Mesendoderm (in vitro differentiated cells): Measurements from ENCODE around the gene SCP2. TPM values are rescaled to one million over a fixed set of nuclear protein-coding genes. Genes with fewer than 3 reads are reported as not detected.

Experiments used
- DNase-seq: peaks from one replicate; pipeline ENCODE4 v3.0.0; 2013
- H2AK5ac ChIP-seq: 2 replicates; pipeline ENCODE4 v1.6.1; 2013; ENCODE audit warnings: low read length, inconsistent platforms
- H2BK120ac ChIP-seq: 2 replicates; pipeline ENCODE4 v1.6.1; 2013; ENCODE audit warnings: low read depth, mild to moderate bottlenecking, low read length, moderate library complexity, mixed read lengths
- H2BK15ac ChIP-seq: replicated peaks from 2 replicates; pipeline ENCODE4 v1.6.1; 2013; ENCODE audit warnings: low read depth, mild to moderate bottlenecking, moderate library complexity
- H2BK5ac ChIP-seq: 2 replicates; pipeline ENCODE4 v1.6.1; 2013; ENCODE audit warnings: low read length, inconsistent platforms
- H3K18ac ChIP-seq: 2 replicates; pipeline ENCODE4 v1.6.1; 2013; ENCODE audit warnings: mild to moderate bottlenecking, low read length, mixed read lengths
- H3K23ac ChIP-seq: one replicate; pipeline ENCODE4 v1.6.1; 2013; ENCODE audit warnings: low read length
- H3K27ac ChIP-seq: 2 replicates; pipeline ENCODE4 v1.5.1; 2013; ENCODE audit warnings: low read depth, mild to moderate bottlenecking, inconsistent platforms, low read length, moderate library complexity
- H3K27me3 ChIP-seq: 2 replicates; pipeline ENCODE4 v1.6.1; 2013; ENCODE audit warnings: low read length, control low read depth, mild to moderate bottlenecking, inconsistent platforms; ENCODE audit not compliant: insufficient read depth, poor library complexity
- H3K36me3 ChIP-seq: 2 replicates; pipeline ENCODE4 v1.6.1; 2013; ENCODE audit warnings: low read length, inconsistent platforms; ENCODE audit not compliant: control insufficient read depth, insufficient read depth
- H3K4ac ChIP-seq: one replicate; pipeline ENCODE4 v1.6.1; 2013; ENCODE audit warnings: low read depth, mild to moderate bottlenecking, low read length, moderate library complexity
- H3K4me1 ChIP-seq: 2 replicates; pipeline ENCODE4 v1.6.1; 2013; ENCODE audit warnings: low read depth, low read length, inconsistent platforms; ENCODE audit not compliant: control insufficient read depth
- H3K4me2 ChIP-seq: 2 replicates; pipeline ENCODE4 v1.6.1; 2013; ENCODE audit warnings: low read length
- H3K4me3 ChIP-seq: 2 replicates; pipeline ENCODE4 v1.5.1; 2013; ENCODE audit warnings: mild to moderate bottlenecking, low read length
- H3K56ac ChIP-seq: one replicate; pipeline ENCODE4 v1.6.1; 2013; ENCODE audit warnings: low read length
- H3K79me1 ChIP-seq: 2 replicates; pipeline ENCODE4 v1.6.1; 2013; ENCODE audit warnings: low read length, inconsistent platforms
- H3K79me2 ChIP-seq: 2 replicates; pipeline ENCODE4 v1.6.1; 2013; ENCODE audit warnings: mild to moderate bottlenecking, low read length; ENCODE audit not compliant: control insufficient read depth, insufficient read depth
- H3K9ac ChIP-seq: 2 replicates; pipeline ENCODE4 v1.6.1; 2013; ENCODE audit warnings: low read length, inconsistent platforms
- H4K5ac ChIP-seq: one replicate; pipeline ENCODE4 v1.6.1; 2013; ENCODE audit warnings: low read length
- H4K8ac ChIP-seq: one replicate; pipeline ENCODE4 v1.6.1; 2013; ENCODE audit warnings: low read depth, mild to moderate bottlenecking, control low read depth, low read length, moderate library complexity
- WGBS: extraction: QIAGEN DNeasy Blood & Tissue Kit; methylation state at CpG from one replicate; pipeline ENCODE4 v1.1.7; 2013; ENCODE audit warnings: low lambda C conversion rate, missing lambda C conversion rate; ENCODE audit not compliant: insufficient coverage; ENCODE audit errors: extremely low coverage; 5-methylcytosine and 5-hydroxymethylcytosine counted together
- polyA plus RNA-seq, 2 experiments: library from polyadenylated mRNA; stranded (reverse); fragments of 200-250 nt; gene quantifications; one replicate each; pipeline ENCODE4 v1.2.3, GENCODE V29; 2013

Gene SCP2
- 28.4 TPM for polyA plus RNA-seq (2013, experiment 1 of 2)
- polyA plus RNA-seq (2013, experiment 2 of 2): 35.8 TPM

GRCh38 chr1:52927212-52928014, at the start of gene SCP2:
TSS of gene SCP2 (plus strand) at chr1:52927276. CDS start at chr1:52927397, 121 bp downstream.
- Histone ChIP-seq H3K27ac (no peak within 1 kb of the TSS), H2BK15ac (no peak within 1 kb of the TSS)
- WGBS: no CpG with 5 or more reads among the region's 65 CpGs

GRCh38 chr1:52877554-52877953, 49.5 kb upstream of the SCP2 start:
- Histone ChIP-seq H3K4me2 (no peak overlapping the region), H3K4me3 (no peak overlapping the region), H3K4me1 (no peaks in the 10 kb centered on the region), H4K8ac (no peak overlapping the region), H3K79me1 (no peaks in the 10 kb centered on the region), H2BK120ac (no peak overlapping the region), H3K9ac (no peak overlapping the region), H2BK5ac (no peak overlapping the region), H2AK5ac (no peak overlapping the region), H3K27me3 (no peaks in the 10 kb centered on the region), H3K18ac (no peak overlapping the region), H3K56ac (no peak overlapping the region), H3K79me2 (no peaks in the 10 kb centered on the region), H3K36me3 (no peaks in the 10 kb centered on the region), H4K5ac (no peak overlapping the region), H3K4ac (no peak overlapping the region), H3K27ac (no peak overlapping the region), H2BK15ac (no peak overlapping the region), H3K23ac (no peak overlapping the region)
- WGBS: no CpG with 5 or more reads among the region's 3 CpGs
- DNase-seq: peak; percentile 52

More at GRCh38 chr1:52927212-52928014, at the start of gene SCP2:
- Histone ChIP-seq H4K8ac (no peak within 1 kb of the TSS), H2BK5ac (no peak within 1 kb of the TSS), H3K56ac (peak within 1 kb of the TSS; percentile 82), H2BK120ac (no peak within 1 kb of the TSS), H3K36me3 (no peaks in the 10 kb centered on the region), H2AK5ac (no peak within 1 kb of the TSS), H3K23ac (peak within 1 kb of the TSS; percentile 50), H3K4me1 (peaks cover 2% of the 10 kb centered on the region), H3K4me2 (peak within 1 kb of the TSS; percentile 82), H3K79me1 (no peaks in the 10 kb centered on the region), H3K18ac (no peak within 1 kb of the TSS), H3K4me3 (peak within 1 kb of the TSS; percentile 31), H3K4ac (no peak within 1 kb of the TSS), H3K9ac (peak within 1 kb of the TSS; percentile 71), H3K27me3 (peaks cover 14% of the 10 kb centered on the region), H3K79me2 (no peaks in the 10 kb centered on the region), H4K5ac (no peak within 1 kb of the TSS)
- DNase-seq: peak; percentile 76

- no peak overlapping the region for H3K23ac ChIP-seq
- H3K27ac ChIP-seq: no peak overlapping the region
- H3K4me3 ChIP-seq: no peak overlapping the region
- H3K4me2 ChIP-seq: no peak overlapping the region
- H3K56ac ChIP-seq: no peak overlapping the region
- no peaks in the 10 kb centered on the region for H3K79me1 ChIP-seq
- no peak overlapping the region for H2BK5ac ChIP-seq
- no peak for DNase-seq
- H4K8ac ChIP-seq: no peak overlapping the region
- no CpG with 5 or more reads among the region's 2 CpGs for WGBS
- no peak overlapping the region for H3K9ac ChIP-seq
- no peaks in the 10 kb centered on the region for H3K4me1 ChIP-seq
- no peak overlapping the region for H3K4ac ChIP-seq
- H3K79me2 ChIP-seq: no peaks in the 10 kb centered on the region
- no peaks in the 10 kb centered on the region for H3K27me3 ChIP-seq
- no peak overlapping the region for H3K18ac ChIP-seq
- no peak overlapping the region for H2BK15ac ChIP-seq
- no peak overlapping the region for H2AK5ac ChIP-seq
- no peak overlapping the region for H2BK120ac ChIP-seq
- H4K5ac ChIP-seq: no peak overlapping the region
- no peaks in the 10 kb centered on the region for H3K36me3 ChIP-seq
Observed at GRCh38 chr1:52880206-52880605, 46.9 kb upstream of the SCP2 start.

- Histone ChIP-seq H3K9ac (no peak overlapping the region), H4K8ac (no peak overlapping the region), H2BK15ac (no peak overlapping the region), H3K4me1 (no peaks in the 10 kb centered on the region), H3K27ac (no peak overlapping the region), H2AK5ac (no peak overlapping the region), H4K5ac (no peak overlapping the region), H3K56ac (no peak overlapping the region), H3K18ac (no peak overlapping the region), H3K79me1 (no peaks in the 10 kb centered on the region), H3K36me3 (no peaks in the 10 kb centered on the region), H3K27me3 (no peaks in the 10 kb centered on the region), H3K4ac (no peak overlapping the region), H3K4me2 (no peak overlapping the region), H2BK120ac (no peak overlapping the region), H3K79me2 (no peaks in the 10 kb centered on the region), H3K4me3 (no peak overlapping the region), H3K23ac (no peak overlapping the region), H2BK5ac (no peak overlapping the region)
- DNase-seq: no peak
- WGBS: no CpG with 5 or more reads among the region's 4 CpGs
Observed at GRCh38 chr1:52887483-52887882, 39.6 kb upstream of the SCP2 start.

GRCh38 chr1:52892424-52893215, 34.5 kb upstream of the SCP2 start:
- H3K27ac ChIP-seq: no peak overlapping the region

More at GRCh38 chr1:52892424-52893215, 34.5 kb upstream of the SCP2 start:
- no peak overlapping the region for H3K23ac ChIP-seq
- H3K18ac ChIP-seq: no peak overlapping the region
- H3K9ac ChIP-seq: no peak overlapping the region
- no peak overlapping the region for H2BK15ac ChIP-seq
- H4K5ac ChIP-seq: no peak overlapping the region
- no peaks in the 10 kb centered on the region for H3K4me1 ChIP-seq
- no peak overlapping the region for H2AK5ac ChIP-seq
- DNase-seq: no peak
- H3K36me3 ChIP-seq: no peaks in the 10 kb centered on the region
- H3K4ac ChIP-seq: no peak overlapping the region
- H3K79me2 ChIP-seq: no peaks in the 10 kb centered on the region
- H4K8ac ChIP-seq: no peak overlapping the region
- no peak overlapping the region for H2BK120ac ChIP-seq
- H3K56ac ChIP-seq: no peak overlapping the region
- no peak overlapping the region for H2BK5ac ChIP-seq
- H3K79me1 ChIP-seq: no peaks in the 10 kb centered on the region
- no peaks in the 10 kb centered on the region for H3K27me3 ChIP-seq
- no CpG with 5 or more reads among the region's 5 CpGs for whole genome bisulfite sequencing
- no peak overlapping the region for H3K4me2 ChIP-seq
- H3K4me3 ChIP-seq: no peak overlapping the region
